22Rv1 (cell line): ENCODE data around the gene KISS1R.

Source experiments
- H3K27ac ChIP-seq: fragments of 450-650 bp; 2 replicates; pipeline ENCODE4 v1.5.1; 2017
- CTCF ChIP-seq: fragments of 450-650 bp; IDR thresholded peaks from 2 replicates; pipeline ENCODE4 v1.5.1; 2017; ENCODE audit warnings: mild to moderate bottlenecking
- ZFX ChIP-seq: fragments of 450-650 bp; IDR thresholded peaks from 2 replicates; pipeline ENCODE4 v1.6.1; 2017; ENCODE audit warnings: antibody characterized with exemption, borderline replicate concordance

Gene KISS1R

GRCh38 chr19:871446-872265 lies 45.5 kb upstream of the KISS1R start:
- TF ChIP-seq CTCF (no peak), ZFX (no peak)
- H3K27ac ChIP-seq: peak overlapping the region; percentile 80

GRCh38 chr19:872266-872951 lies 44.7 kb upstream of the KISS1R start:
- H3K27ac ChIP-seq: peak overlapping the region; percentile 80
- TF ChIP-seq CTCF: no peak
- TF ChIP-seq ZFX: no peak

GRCh38 chr19:873084-873483 lies 44.0 kb upstream of the KISS1R start:
- peak overlapping the region; percentile 80 for H3K27ac ChIP-seq
- no peak for TF ChIP-seq ZFX
- TF ChIP-seq CTCF: no peak

GRCh38 chr19:873561-874041 lies 43.5 kb upstream of the KISS1R start:
- TF ChIP-seq ZFX: no peak
- TF ChIP-seq CTCF: no peak
- H3K27ac ChIP-seq: peak overlapping the region; percentile 80

- TF ChIP-seq CTCF (no peak), ZFX (no peak)
- no peak overlapping the region for H3K27ac ChIP-seq
Measured at GRCh38 chr19:875265-875879, 41.8 kb upstream of the KISS1R start.

GRCh38 chr19:876089-876488 lies 41.0 kb upstream of the KISS1R start:
- TF ChIP-seq ZFX (no peak), CTCF (no peak)
- H3K27ac ChIP-seq: peak overlapping the region; percentile 15; the same call in 1 of the 2 replicates
